C4-2B (cell line): Measurements from ENCODE around the gene S100A3.

ENCODE experiments used
- ZFX ChIP-seq: fragments of 450-650 bp; IDR thresholded peaks from 2 replicates; pipeline ENCODE4 v1.6.1; 2017
- TF ChIP-seq, protein P1 (sequence below): fragments of 450-650 bp; conservative IDR thresholded peaks from 2 replicates; pipeline ENCODE4 v1.5.1; 2017; ENCODE audit warnings: mild to moderate bottlenecking

DNA sequence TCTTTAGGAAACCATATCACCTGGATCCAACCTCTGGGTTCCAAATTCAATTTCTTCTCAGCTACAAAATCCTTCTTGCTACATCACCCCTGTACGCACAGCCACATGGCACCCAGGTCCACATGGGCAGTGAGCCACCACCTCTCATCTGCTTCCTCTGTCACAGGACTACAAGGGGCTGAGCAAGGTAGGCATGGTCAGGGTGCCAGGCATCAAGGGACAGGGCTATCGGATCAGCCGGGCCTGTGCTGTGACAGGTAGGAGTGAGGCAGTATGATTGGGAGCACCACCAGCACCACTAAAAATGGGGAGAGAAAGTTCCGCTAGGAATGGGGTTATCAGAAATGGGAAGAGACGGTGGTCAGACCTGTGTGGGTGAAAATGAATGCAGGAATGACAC is 42.7 kb downstream of the S100A3 start:
- TF ChIP-seq, protein P1, sequence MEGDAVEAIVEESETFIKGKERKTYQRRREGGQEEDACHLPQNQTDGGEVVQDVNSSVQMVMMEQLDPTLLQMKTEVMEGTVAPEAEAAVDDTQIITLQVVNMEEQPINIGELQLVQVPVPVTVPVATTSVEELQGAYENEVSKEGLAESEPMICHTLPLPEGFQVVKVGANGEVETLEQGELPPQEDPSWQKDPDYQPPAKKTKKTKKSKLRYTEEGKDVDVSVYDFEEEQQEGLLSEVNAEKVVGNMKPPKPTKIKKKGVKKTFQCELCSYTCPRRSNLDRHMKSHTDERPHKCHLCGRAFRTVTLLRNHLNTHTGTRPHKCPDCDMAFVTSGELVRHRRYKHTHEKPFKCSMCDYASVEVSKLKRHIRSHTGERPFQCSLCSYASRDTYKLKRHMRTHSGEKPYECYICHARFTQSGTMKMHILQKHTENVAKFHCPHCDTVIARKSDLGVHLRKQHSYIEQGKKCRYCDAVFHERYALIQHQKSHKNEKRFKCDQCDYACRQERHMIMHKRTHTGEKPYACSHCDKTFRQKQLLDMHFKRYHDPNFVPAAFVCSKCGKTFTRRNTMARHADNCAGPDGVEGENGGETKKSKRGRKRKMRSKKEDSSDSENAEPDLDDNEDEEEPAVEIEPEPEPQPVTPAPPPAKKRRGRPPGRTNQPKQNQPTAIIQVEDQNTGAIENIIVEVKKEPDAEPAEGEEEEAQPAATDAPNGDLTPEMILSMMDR = no peak
- no peak for TF ChIP-seq ZFX
